Muscle of arm (tissue), 12 donors: ENCODE results near the gene POLR2C. TPM values are rescaled to one million over a fixed set of nuclear protein-coding genes. Genes with fewer than 3 reads are reported as not detected.

Experiments
- DNase-seq: peaks from one replicate; pipeline ENCODE4 v3.0.0-alpha.2; 2013
- polyA plus RNA-seq, 12 donors: library from polyadenylated mRNA; unstranded; fragments of 120-200 nt; gene quantifications; one replicate each; pipeline ENCODE4 v1.2.1, GENCODE V29; 2013; ENCODE audit not compliant: insufficient read length in 12 of 12

The POLR2C gene
- polyA plus RNA-seq, 12 donors = 24.3 to 51.2 (median 47.1) TPM; not detected in 1

DNA sequence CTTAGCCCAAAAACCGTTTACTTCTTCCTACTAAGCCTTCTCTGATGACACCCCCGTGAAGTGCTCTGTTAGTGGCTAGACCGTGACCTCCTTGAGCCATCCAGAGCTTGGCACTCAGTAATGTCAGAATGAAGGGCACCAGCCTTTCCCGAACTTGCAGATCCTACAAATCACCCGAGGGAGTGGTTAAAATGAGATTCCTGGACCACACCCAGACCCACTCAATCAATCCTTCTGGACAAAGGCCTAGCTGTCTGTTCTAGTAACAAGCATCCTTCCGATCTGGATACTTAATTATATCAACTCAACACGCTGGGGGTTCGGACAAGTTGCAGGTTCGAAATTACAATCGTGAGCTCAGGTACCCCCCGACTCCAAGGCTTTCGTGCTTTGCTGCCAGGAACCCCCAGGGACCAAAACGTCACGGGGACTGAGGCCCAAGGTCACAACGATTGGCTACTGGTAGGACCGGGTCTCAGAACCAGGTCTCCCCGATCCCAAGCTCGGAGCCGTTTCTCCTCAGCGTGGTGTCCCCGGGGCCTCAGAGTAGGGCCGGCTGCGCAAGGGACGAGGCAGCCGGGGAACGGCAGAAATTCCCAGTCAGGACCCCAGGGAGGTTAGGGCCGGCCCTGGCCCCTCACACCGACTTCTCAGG, 15.8 kb upstream of the POLR2C start:
- DNase-seq = peak; percentile 46

DNA sequence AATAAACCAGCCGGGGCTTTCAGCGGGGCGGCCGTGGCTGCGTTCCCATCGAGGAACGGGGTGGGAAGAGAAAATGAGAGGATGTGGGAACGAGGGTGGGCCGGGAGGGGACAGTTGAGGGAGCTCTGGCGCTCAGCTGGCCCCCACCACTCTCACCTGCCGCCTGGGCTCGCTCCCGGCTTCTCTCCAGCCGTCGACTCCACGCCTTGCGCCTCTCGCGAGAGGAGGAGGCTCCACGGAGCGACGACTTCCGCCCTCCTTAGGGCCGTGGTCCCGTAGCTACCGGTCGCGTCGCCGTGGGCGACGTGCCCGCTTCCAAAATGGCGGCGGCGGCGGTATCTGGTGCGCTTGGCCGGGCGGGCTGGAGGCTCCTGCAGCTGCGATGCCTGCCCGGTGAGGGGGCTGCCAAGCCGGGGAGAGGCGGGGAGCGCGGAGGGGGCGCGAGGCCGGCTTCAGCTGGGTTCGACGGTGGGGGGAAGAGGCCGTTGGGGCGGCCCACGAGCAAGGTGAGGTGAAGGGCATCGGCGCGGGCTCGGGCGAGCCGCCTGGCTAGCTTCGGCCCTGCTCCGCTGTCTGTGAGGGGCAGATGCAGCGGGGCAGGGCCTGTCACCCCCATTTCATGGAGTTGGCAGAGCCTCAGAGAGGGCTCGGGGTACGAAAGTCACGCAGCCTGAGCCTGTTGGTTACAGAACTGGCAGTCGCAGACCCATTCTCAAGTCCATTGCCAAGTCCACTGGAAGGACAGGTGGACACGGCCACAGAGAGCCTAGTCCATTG, 15.1 kb upstream of the POLR2C start, which contains the start of the genes CIAPIN1 and COQ9:
CIAPIN1 (minus strand) TSS at position 200 of the 777 bp plus-strand sequence. CDS start 6,457 bp downstream, outside the sequence.
COQ9 (plus strand) TSS at position 294 of the 777 bp plus-strand sequence; CDS start at position 321, 27 bp downstream.
- DNase-seq = peak; percentile 96

DNA sequence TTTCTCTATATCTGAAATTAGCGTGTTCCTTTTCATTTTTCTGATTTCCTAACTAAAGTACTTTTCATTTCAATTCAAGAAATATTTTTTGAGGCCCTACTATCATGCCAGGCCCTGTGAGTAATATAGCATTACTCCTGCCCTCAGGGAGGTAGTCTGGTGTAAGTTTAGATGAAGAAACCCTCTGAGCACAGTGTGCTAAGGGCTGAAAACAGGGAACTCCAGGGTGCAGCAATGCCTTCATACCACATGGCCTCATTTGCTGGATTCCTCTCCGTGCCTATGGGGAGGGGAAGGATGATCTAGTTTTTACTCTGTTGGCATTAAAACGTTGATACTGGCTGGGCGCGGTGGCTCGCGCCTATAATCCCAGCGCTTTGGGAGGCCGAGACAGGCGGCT, 10.5 kb upstream of the POLR2C start:
- no peak for DNase-seq

DNA sequence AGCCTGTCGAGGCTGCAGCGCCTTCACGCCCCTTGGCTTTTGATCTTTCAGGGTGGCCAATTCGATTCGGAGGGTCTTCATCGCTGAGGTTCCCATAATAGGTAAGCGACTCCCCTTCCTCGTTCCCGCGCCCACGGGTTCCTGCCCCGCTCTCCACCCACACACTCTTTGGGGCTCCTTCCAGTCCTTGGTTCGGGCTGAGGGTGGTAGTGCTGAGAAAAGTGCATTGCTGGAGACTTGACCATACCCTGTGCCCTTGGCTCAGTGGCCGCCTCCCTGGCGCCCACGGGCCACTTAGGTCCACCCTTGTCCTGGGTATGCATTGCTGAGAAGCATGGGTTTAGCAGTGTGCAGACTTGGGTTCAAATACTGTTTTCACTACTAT, 491 bp downstream of the POLR2C start:
- DNase-seq = no peak

DNA sequence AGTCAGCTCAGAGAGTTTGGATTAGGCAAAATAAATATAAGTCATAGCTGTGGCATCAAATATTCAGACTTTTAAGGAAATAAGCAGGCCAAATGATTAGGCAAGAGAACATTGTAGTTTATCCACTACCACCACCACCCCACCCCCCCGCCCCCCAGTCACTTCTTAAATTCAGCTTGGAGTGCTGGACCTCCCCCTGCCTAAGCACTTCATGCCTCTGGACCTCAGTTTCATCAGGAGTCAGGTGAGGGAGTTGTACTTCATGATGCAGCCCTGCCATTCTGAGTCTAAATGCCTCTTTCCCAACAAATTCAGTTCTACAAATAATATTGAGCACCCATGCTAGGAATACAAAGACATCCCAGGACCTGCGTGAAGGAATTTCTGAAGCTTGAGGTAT, 2.0 kb downstream of the POLR2C start:
- no peak for DNase-seq

DNA sequence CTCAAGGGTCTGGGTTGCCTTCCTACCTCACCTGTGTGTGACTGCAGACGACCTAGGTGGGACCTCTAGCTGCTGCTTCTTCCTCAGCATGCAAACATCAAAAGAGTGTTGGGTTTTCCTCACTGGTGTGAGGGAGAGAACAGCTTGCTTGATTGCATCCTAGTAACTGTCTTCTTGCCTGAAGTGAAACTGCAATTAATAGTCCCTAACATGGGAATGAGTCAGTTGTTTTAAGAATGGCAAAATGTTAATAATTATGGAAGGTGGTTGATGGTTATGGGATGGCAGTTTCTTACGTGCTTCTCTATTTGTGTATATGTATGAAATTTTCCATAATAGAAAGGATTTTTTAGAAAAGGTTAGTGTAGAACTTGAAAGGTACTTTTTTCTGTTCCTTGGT, 5.9 kb downstream of the POLR2C start:
- no peak for DNase-seq

DNA sequence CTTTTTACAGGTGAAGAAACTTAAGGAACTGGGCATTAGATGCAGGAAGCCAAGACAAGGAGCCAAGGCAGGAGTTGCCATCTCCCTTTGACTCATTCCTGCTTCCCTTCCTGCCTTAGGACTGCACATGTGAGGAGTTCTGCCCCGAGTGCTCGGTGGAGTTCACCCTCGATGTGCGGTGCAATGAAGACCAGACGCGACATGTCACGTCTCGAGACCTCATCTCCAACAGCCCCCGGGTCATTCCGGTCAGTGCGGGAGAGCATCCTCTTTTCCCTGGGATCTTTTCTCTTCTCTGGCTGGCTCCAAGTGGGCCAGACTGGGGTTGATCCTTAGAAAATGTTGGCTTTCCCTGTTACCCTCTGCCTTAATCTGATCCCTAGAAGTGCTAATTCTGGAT, 6.6 kb downstream of the POLR2C start:
- DNase-seq = no peak

DNA sequence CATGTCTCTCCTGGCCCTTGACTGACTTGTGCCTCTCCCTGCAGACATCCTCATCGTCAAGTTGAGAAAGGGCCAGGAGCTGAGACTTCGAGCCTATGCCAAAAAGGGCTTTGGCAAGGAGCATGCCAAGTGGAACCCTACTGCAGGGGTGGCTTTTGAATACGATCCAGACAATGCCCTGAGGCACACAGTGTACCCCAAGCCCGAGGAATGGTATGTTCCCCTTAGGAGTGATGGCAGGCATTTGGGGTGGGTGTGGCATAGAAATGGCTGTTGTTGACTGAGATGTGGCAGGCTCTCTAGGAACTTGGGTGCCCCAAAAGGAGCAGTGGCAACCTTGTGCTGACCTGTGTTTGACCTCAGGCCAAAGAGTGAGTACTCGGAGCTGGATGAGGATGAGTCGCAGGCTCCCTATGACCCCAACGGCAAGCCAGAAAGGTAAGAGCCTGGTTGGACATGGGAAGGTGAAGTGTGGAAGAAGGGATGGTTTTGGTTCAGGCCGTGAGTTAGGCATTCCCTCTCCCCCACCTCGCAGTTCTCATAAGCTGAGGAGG, 7.5 kb downstream of the POLR2C start:
- DNase-seq = no peak

DNA sequence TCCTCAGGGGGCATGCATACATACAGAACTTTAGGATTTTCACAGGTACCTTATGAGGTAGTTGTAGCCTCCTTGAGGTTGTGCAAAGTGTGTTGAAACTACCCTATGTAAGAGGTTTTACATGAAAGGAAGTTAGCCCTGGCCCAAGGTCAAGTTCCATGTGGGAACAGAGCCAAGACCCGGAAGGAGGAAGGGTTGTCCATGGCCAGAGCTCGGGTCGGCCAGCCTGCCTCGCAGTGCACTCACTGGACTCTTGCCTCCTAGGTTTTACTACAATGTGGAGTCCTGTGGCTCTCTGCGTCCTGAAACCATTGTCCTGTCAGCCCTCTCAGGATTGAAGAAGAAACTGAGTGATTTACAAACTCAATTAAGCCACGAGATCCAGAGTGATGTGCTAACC, 8.2 kb downstream of the POLR2C start:
- DNase-seq = no peak

DNA sequence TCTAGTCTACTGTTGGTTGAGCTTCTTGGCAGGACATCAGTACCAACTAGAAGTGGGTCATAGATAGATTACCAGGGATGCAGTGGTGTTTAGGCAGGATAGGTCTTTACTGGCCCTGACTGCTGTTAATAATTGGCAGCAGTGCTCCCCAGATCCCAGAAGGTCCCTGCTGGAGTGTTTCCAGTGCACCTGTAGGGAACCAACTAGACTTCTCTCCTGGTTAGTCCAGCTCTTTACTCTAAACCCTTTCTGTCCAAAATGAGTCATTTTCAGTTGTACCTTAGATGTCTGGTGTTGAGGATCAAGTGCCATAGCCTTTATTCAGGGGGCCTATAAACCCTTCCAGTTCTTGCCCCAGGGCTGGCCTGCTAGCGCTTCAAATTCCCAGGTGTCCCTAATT, 8.7 kb downstream of the POLR2C start:
- no peak for DNase-seq

DNA sequence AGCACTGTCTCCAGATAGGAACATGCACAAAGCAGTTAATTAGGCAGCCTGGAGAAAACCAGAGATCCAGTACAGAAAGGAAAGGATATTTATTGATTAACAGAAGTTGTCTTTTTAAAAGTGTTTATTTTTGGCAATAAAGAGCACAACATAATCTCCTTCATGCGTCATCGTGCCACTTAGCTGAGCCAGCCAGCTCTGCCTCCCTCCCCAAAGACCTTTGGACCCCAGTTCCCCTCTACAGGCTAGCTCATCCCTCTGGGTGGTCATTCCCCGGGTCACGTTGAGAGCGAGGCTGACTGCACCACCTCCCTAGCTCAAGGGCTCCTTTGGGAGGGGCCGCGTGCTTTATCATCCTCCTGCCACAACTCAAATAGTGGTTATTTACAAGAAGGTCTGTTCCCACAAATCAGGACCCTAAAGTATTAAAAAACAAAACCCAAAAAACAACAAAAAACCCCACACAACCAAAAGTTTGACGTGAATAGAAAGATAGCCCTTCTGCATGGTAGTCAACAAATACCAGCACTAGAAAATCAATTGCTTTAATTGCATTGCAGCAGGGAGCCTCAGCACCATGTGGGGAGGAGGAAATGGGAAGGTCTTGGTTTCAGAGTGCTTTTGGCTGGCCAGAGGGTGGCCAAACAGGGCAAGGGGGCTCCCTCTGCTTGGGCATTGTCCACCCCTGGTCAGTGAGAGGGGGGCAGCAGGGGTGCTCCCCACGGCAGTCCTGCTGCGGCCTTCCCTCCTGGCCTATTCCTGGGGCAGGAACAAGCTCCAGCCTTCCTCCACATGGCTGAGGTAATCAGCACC, 9.6 kb downstream of the POLR2C start:
- no peak for DNase-seq

DNA sequence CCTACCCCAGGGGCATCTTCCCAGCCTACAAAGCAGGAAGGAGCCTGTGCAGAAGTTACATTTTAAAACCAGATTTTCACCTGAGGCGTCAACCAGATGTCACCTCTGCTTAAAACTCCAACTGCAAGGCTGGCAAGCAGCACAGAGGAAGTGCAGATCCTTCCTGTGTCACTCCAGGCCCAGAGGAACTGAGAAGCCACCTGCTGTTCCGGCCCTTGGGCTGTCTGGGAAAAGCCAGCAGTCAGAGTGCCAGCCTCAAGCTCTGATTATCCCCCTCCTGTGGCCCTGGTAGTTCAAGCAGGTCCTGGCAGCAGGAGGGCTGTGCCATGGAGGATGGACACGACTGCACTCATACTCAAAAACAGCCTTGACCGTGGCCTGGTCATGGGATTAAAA, 10.2 kb downstream of the POLR2C start:
- no peak for DNase-seq

DNA sequence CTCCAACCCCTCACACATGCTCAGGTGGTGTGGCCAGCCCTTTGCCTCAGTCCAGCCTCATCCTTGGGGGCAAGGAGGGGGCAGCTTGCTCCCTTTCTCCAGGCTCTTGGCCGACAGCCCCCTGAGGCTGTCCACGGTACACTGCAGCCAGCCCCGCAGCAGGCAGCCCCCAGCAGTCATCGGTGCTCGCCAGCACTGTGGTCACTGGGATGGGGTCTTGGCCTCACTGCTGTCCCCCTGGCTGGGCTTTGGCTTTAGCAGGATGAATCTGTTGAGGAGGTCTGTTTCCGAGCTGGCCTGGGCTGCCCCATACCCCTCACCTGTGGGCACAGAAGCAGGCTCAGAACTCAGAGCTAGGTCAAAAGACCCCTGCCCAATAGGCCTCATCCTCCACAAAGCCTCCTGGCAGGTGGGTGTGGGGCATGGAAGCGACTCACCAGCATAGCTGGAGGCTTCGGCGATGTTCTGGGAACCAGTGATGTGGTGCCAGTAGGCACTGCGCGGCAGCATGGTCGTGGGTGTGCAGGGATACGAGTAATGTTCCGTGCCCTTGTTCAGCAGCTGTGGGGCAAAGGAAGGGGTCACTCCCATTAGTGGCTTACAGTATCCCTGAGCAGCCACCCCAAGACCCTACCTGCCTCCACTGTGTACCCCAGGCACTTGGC, 10.8 kb downstream of the POLR2C start:
- no peak for DNase-seq

DNA sequence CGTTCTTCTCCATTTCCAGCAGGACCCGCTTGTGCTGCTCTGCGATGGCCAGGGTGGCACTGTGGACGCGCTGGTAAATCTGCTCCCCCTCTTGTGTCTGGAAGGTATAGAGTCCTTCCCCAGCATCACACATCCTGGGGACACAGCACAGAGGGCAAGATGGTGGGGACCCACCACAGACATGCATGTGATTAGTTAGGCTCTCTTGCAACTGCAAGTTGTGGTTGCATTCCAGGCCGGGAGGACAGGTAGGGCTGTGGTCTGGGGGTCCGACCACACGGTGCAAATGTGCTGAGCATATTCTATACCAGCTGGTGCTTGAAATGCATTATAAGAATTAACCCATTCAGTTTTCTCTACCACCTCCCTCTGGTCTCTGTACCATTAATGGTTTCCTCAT, 11.4 kb downstream of the POLR2C start:
- DNase-seq = no peak

DNA sequence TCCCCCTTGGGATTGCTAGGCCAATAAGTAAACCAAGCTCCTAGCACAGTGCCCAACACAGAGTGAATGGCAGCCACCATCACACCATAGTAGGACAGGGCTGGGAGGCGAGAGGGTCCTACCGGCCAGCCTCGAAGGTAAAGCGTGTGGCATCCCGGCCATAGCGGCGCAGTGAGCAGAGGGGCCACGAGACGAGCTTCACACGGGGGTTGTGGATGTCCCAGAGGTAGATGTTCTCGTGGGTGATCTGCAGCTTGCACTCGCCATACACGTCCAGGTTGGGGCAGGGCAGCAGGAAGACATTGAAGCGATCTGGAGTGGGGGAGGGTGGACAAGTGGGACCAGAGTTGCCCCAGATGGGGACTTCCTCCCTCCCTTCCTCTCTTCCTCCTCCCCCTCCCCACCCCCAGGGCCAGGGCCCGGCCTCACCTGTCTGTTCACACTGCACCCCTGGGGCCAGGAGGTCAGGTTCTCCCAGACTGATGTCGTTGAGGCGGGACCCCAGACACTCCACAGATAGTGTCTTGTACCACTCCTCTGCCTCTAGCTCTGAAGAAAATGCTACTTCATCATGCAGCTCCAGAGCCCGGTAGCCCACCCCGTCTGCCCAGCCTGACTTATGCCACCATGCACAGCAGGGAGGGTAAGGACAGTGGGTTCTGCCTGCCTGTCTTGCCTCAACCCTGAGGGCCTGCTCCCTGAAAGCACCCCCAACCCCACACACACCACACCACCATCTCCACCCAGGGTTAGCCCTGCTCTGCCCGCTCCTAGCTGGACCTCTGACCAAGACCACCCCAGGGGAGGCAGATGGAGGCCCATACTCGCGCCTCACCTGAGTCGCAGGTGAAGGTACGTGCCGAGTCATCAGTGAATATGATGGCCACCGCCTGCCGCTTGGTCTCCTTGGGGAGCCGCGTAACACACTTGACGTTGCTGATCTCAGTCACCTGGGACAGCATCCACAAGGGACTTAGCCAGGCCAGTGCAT, 12.5 kb downstream of the POLR2C start:
- no peak for DNase-seq

DNA sequence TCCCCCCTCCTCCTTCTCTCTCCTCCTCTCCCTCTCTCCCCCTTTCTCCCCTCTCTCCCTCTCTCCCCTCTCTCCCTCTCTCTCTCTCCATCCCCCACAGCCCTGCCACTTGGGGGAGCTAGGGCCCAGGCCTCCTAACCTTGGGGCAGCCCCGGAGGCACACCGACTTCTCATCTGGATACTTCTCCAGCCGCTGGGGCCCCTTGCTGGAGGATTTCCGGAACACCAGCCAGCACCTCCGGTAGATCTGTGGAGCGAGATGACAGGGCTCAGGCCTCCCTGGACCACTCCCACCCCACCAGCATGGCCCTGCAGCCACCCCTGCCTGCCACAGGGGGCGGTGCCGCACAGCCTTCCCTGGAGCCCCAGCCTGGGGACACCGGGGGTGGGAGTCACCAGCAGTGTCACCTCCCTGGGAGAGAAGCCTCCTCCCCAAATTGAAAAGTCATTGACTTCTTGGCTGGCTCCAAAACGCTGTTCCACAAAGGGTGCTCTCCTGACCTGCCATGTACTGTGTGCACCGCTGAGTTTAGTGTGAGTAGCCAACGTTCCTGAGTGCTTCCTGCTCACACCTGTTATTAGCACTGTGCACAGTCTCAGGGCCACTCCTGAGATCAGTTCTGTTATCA, 13.3 kb downstream of the POLR2C start:
- DNase-seq = no peak

DNA sequence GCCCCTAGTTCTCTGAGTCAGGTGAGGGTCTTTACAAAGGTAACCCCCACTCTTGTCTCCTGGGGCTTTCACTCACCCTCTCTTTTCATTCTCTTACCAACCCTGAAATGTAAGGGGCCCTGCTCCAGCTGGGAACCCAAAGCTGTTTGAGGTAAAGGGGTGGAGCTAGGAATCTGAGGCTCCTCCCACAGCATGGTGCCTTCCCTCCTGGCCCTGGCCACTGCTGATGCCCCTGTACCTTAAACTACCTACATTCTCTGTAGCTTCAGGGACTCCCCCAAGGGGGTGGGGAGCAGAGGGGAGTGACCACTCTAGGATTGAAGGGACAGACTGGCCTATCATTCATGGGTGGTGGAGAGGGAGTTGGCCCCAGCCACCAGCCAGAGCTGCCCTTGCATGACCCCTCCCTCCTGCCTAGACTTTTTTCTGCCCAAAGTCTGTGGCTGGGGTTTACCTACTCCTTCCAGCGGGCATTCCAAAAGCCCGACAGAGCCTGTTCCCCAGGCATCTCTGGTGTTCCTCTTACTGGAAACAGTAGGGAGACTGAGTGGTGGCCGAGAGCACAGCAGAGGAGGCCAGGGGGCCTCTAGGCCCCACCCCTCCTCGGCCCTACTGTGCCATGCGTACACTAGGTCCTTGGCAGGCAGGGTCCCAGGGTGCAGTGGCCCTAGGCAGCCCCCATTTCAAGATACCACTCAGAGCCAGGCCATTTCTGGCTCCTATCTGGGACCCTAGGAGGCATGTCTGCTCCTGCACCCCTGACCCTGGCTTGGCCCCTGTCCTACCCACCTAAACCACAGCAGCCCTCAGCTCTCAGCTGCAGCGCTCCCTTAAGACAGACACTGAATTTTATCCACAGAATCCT, 14.3 kb downstream of the POLR2C start:
- DNase-seq = no peak

DNA sequence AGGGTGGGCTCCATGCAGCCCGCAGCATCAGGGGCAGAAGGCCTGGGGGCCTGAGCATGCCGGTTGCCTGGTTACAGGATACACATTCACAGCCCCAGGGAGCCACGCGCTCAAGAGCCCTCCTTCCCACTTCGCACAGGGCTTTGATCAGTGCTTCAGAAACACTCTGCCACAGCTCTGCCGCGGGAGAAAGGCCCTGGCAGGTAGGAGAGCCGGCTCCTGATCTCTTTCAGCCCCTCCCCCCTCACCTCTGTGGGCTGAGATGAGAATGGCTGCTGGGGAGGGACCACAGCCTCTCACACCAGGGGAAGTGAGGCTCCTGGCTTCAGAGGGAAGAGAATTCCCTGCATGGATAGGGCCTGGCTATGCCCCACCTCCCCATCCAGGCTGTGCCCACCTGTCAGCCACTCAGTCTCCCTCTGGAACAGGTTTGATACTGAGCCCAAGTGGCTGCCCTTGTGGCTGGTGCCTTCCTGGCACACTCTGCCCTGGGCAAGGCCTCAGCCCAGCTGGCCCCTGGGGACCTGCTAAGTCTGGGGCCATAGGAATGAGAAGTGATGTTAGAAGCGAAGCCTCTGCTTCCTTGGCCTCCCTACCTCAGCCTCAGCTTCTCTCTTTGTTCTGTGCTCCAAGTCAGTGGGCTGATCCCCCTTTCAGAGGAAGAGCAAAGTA, 15.2 kb downstream of the POLR2C start:
- no peak for DNase-seq
